Measurements from ENCODE around the gene GDF15. TPM values are rescaled to one million over a fixed set of nuclear protein-coding genes. Genes with fewer than 3 reads are reported as not detected.

Gene GDF15
- total RNA-seq, 1 donor from 2014 or later = not detected

GRCh38 chr19:18434411-18435175, 48.6 kb downstream of the GDF15 start:
- Mint-ChIP-seq H3K36me3 (ENCODE audit: low read depth) (peaks cover 7% of the 10 kb centered on the region), H3K4me3 (no peak overlapping the region), H3K27ac (no peak overlapping the region), H3K9me3 (no peaks in the 10 kb centered on the region), H3K4me1 (ENCODE audit: low read depth) (peaks cover 9% of the 10 kb centered on the region), H3K27me3 (ENCODE audit: insufficient read depth) (peaks cover 2% of the 10 kb centered on the region)
- intact Hi-C loops (cut with micrococcal nuclease) = no loop called here
- no peak for DNase-seq (ENCODE audit: low spot score)

GRCh38 chr19:18435178-18435841, 49.4 kb downstream of the GDF15 start:
- Mint-ChIP-seq H3K27me3 (ENCODE audit: insufficient read depth) (peaks cover 2% of the 10 kb centered on the region), H3K4me1 (ENCODE audit: low read depth) (peaks cover 10% of the 10 kb centered on the region), H3K36me3 (ENCODE audit: low read depth) (peaks cover 7% of the 10 kb centered on the region), H3K27ac (no peak overlapping the region), H3K9me3 (no peaks in the 10 kb centered on the region), H3K4me3 (no peak overlapping the region)
- DNase-seq (ENCODE audit: low spot score) = no peak
- intact Hi-C loops (cut with micrococcal nuclease) = no loop called here

GRCh38 chr19:18435842-18436670, 50.1 kb downstream of the GDF15 start:
- intact Hi-C loops (cut with micrococcal nuclease) = no loop called here
- Mint-ChIP-seq H3K9me3 (no peaks in the 10 kb centered on the region), H3K36me3 (ENCODE audit: low read depth) (peaks cover 5% of the 10 kb centered on the region), H3K27ac (no peak overlapping the region), H3K27me3 (ENCODE audit: insufficient read depth) (peaks cover 2% of the 10 kb centered on the region), H3K4me1 (ENCODE audit: low read depth) (peaks cover 10% of the 10 kb centered on the region), H3K4me3 (peak overlapping the region; percentile 70)
- DNase-seq (ENCODE audit: low spot score) = no peak

GRCh38 chr19:18436671-18437490, 50.9 kb downstream of the GDF15 start:
- peaks cover 12% of the 10 kb centered on the region for H3K4me1 Mint-ChIP-seq (ENCODE audit: low read depth)
- peaks cover 2% of the 10 kb centered on the region for H3K27me3 Mint-ChIP-seq (ENCODE audit: insufficient read depth)
- peak overlapping the region; percentile 70 for H3K4me3 Mint-ChIP-seq

GRCh38 chr19:18437491-18438330, 51.8 kb downstream of the GDF15 start, which contains the start of gene ISYNA1:
Gene ISYNA1, minus strand, starts transcription at chr19:18438133. Its CDS starts 154 bp downstream, at chr19:18437979.
- no peak for DNase-seq (ENCODE audit: low spot score)
- H3K9me3 Mint-ChIP-seq = peaks cover 5% of the 10 kb centered on the region
- intact Hi-C loops (cut with micrococcal nuclease) = no loop called here

More at GRCh38 chr19:18436671-18437490, 50.9 kb downstream of the GDF15 start:
- Mint-ChIP-seq H3K36me3 (ENCODE audit: low read depth) (peaks cover 5% of the 10 kb centered on the region), H3K9me3 (no peaks in the 10 kb centered on the region), H3K27ac (no peak overlapping the region)
- peak; percentile 57 for DNase-seq (ENCODE audit: low spot score)
- intact Hi-C loops (cut with micrococcal nuclease) = no loop called here

GRCh38 chr19:18438331-18439024, 52.5 kb downstream of the GDF15 start:
- Mint-ChIP-seq H3K27ac (no peak overlapping the region), H3K4me3 (peak overlapping the region; percentile 15), H3K9me3 (peaks cover 5% of the 10 kb centered on the region), H3K27me3 (ENCODE audit: insufficient read depth) (peaks cover 2% of the 10 kb centered on the region), H3K4me1 (ENCODE audit: low read depth) (peaks cover 23% of the 10 kb centered on the region), H3K36me3 (ENCODE audit: low read depth) (peaks cover 14% of the 10 kb centered on the region)
- intact Hi-C loops (cut with micrococcal nuclease) = no loop called here
- DNase-seq (ENCODE audit: low spot score) = no peak

More at GRCh38 chr19:18437491-18438330, 51.8 kb downstream of the GDF15 start, which contains the start of gene ISYNA1:
- Mint-ChIP-seq H3K27me3 (ENCODE audit: insufficient read depth) (peaks cover 2% of the 10 kb centered on the region), H3K27ac (no peak within 1 kb of the TSS), H3K4me3 (peak within 1 kb of the TSS; percentile 68), H3K4me1 (ENCODE audit: low read depth) (peaks cover 20% of the 10 kb centered on the region), H3K36me3 (ENCODE audit: low read depth) (peaks cover 10% of the 10 kb centered on the region)

Other genes with a start within 250 kb of the GDF15 start
- 14.7 and 15.6 TPM in 2 replicates for gene PIK3R2, start 233.0 kb upstream of the GDF15 start, total RNA-seq
- gene IFI30, start 212.3 kb upstream of the GDF15 start, total RNA-seq = 45.3 and 49.9 TPM in 2 replicates
- 19.2 and 23.3 TPM in 2 replicates for gene MPV17L2, start 192.9 kb upstream of the GDF15 start, total RNA-seq
- gene RAB3A, start 182.1 kb upstream of the GDF15 start, total RNA-seq = 7.2 and 11.0 TPM in 2 replicates
- not detected in 2 replicates for gene PDE4C, start 159.7 kb upstream of the GDF15 start, total RNA-seq
- gene IQCN, start 111.7 kb upstream of the GDF15 start, total RNA-seq = 2.8 and 3.2 TPM in 2 replicates
- gene JUND, start 104.5 kb upstream of the GDF15 start, total RNA-seq = 431 and 455 TPM in 2 replicates
- gene LSM4, start 63.1 kb upstream of the GDF15 start, total RNA-seq = 198 and 200 TPM in 2 replicates
- gene PGPEP1, start 45.6 kb upstream of the GDF15 start, total RNA-seq = 17.9 and 21.5 TPM in 2 replicates
- not detected in 2 replicates for gene LRRC25, start 11.5 kb downstream of the GDF15 start, total RNA-seq
- gene SSBP4, start 33.2 kb downstream of the GDF15 start, total RNA-seq = 135 and 141 TPM in 2 replicates
- gene ISYNA1, start 52.0 kb downstream of the GDF15 start, total RNA-seq = 9.0 and 10.7 TPM in 2 replicates
- gene ELL, start 135.9 kb downstream of the GDF15 start, total RNA-seq = 23.6 and 24.1 TPM in 2 replicates
- gene FKBP8, start 157.4 kb downstream of the GDF15 start, total RNA-seq = 163 and 167 TPM in 2 replicates
- gene KXD1, start 171.7 kb downstream of the GDF15 start, total RNA-seq = 128 and 133 TPM in 2 replicates
- 1,472 and 1,500 TPM in 2 replicates for gene UBA52, start 185.7 kb downstream of the GDF15 start, total RNA-seq
- gene REX1BD, start 202.6 kb downstream of the GDF15 start, total RNA-seq = 134 and 135 TPM in 2 replicates
- gene CRLF1, start 220.6 kb downstream of the GDF15 start, total RNA-seq = not detected in 2 replicates
- gene TMEM59L, start 226.7 kb downstream of the GDF15 start, total RNA-seq = 0.10 and 0.17 TPM in 2 replicates